GM12878 (cell line): Measurements from ENCODE around the gene CTBP1. TPM values are rescaled to one million over a fixed set of nuclear protein-coding genes. Genes with fewer than 3 reads are reported as not detected.

Experiments
- ATAC-seq: fragments of 200-7000 bp; cut with Tn5 transposase; 3 replicates; pipeline ENCODE4 v1.9.1; 2020; ENCODE audit warnings: mild to moderate bottlenecking, moderate library complexity
- BruUV-seq: library from RNA; stranded (reverse); fragments of 400-500 nt; replicated peaks from 2 replicates; lab custom pipeline; 2021; lab: Mats Ljungman, UMichigan
- CTCF ChIA-PET: fragments of 300-600 bp; sonication (Branson Sonifier 250); formaldehyde crosslinking; extraction: SDS; loops from one replicate; lab custom pipeline; 2021; ENCODE audit warnings: inconsistent platforms; lab: Yijun Ruan, JAX
- POLR2A ChIA-PET: fragments of 350-600 bp; formaldehyde crosslinking; extraction: SDS; loops from one replicate; lab custom pipeline; 2021; ENCODE audit warnings: inconsistent platforms; lab: Charles Lee
- RAD21 ChIA-PET: fragments of 300-600 bp; sonication (Branson Sonifier 250); formaldehyde crosslinking; loops from one replicate; lab custom pipeline; 2023; ENCODE audit warnings: antibody characterized with exemption; ENCODE audit not compliant: unreplicated experiment; lab: Charles Lee
- SMC1A ChIA-PET: fragments of 300-600 bp; sonication (Branson Sonifier 250); formaldehyde crosslinking; loops from one replicate; lab custom pipeline; 2023; ENCODE audit not compliant: unreplicated experiment, uncharacterized antibody; lab: Charles Lee
- DNase-seq: peaks from one replicate; pipeline ENCODE4 v3.0.0-alpha.2; 2011; ENCODE audit warnings: low read depth, low spot score
- FAIRE-seq: peaks from 3 replicates; lab custom pipeline; 2011; peaks lifted over from hg19 to GRCh38; lab: Jason Lieb, UNC
- H2AFZ ChIP-seq: 2 replicates; pipeline ENCODE4 v1.6.0; 2011; ENCODE audit warnings: low read depth, low read length, control low read depth; ENCODE audit not compliant: control insufficient read depth
- H3K27ac ChIP-seq: 2 replicates; pipeline ENCODE4 v1.5.1; 2011; ENCODE audit warnings: control low read depth; ENCODE audit not compliant: control insufficient read depth, insufficient read depth
- H3K27me3 ChIP-seq, 2 experiments: replicated peaks in 1 of 2; 2 replicates each; pipeline versions ENCODE4 v1.6.0 to v1.6.1; 2011; ENCODE audit warnings: low read length in 1 of 2; ENCODE audit not compliant: control insufficient read depth in 2 of 2, insufficient read depth in 2 of 2
- H3K36me3 ChIP-seq, 2 experiments: 2 replicates each; pipeline ENCODE4 v1.5.1; 2011; ENCODE audit warnings: low read length in 1 of 2; ENCODE audit not compliant: control insufficient read depth in 2 of 2, insufficient read depth in 2 of 2
- H3K4me1 ChIP-seq: 2 replicates; pipeline ENCODE4 v1.6.1; 2011; ENCODE audit warnings: mild to moderate bottlenecking, low read length, moderate library complexity, mixed read lengths; ENCODE audit not compliant: control insufficient read depth, insufficient read depth
- H3K4me2 ChIP-seq: 2 replicates; pipeline ENCODE4 v1.6.0; 2011; ENCODE audit warnings: control low read depth; ENCODE audit not compliant: control insufficient read depth, insufficient read depth
- H3K4me3 ChIP-seq: fragments of 200-600 bp; sonication (generic); 2 replicates; pipeline ENCODE4 v1.5.1; 2016
- H3K79me2 ChIP-seq: 2 replicates; pipeline ENCODE4 v1.6.0; 2011; ENCODE audit warnings: low read length; ENCODE audit not compliant: control insufficient read depth, insufficient read depth
- H3K9ac ChIP-seq: 2 replicates; pipeline ENCODE4 v1.8.0; 2011; ENCODE audit warnings: low read length, control low read depth, mixed read lengths; ENCODE audit not compliant: control insufficient read depth, insufficient read depth
- H3K9me3 ChIP-seq: replicated peaks from 3 replicates; pipeline ENCODE4 v1.5.1; 2011; ENCODE audit warnings: mild to moderate bottlenecking, low read length; ENCODE audit not compliant: control insufficient read depth, insufficient read depth
- H4K20me1 ChIP-seq: 2 replicates; pipeline ENCODE4 v1.6.0; 2011; ENCODE audit not compliant: control insufficient read depth, insufficient read depth
- CEBPB ChIP-seq, 2 experiments: fragments of 150-350 bp in 1 of 2; IDR thresholded peaks; 2 replicates each; pipeline ENCODE4 v1.6.1; 2012 to 2014; ENCODE audit warnings: low read depth in 2 of 2, low read length in 2 of 2, borderline replicate concordance in 1 of 2, inconsistent platforms in 1 of 2
- FOXM1 ChIP-seq: IDR thresholded peaks from 2 replicates; pipeline ENCODE4 v1.6.1; 2012; ENCODE audit warnings: low read depth, mild to moderate bottlenecking, inconsistent platforms, low read length, moderate library complexity
- HDAC6 ChIP-seq: fragments of 200-600 bp; sonication (generic); IDR thresholded peaks from one replicate; pipeline ENCODE4 v1.8.0; 2017; ENCODE audit warnings: antibody characterized with exemption; ENCODE audit not compliant: unreplicated experiment
- MYB ChIP-seq: fragments of 150-350 bp; IDR thresholded peaks from 2 replicates; pipeline ENCODE4 v1.6.1; 2014; ENCODE audit warnings: mild to moderate bottlenecking, low read depth, low read length, borderline replicate concordance
- POLR2A ChIP-seq: IDR thresholded peaks from 2 replicates; pipeline ENCODE4 v1.6.1; 2011; ENCODE audit warnings: low read depth, mild to moderate bottlenecking, low read length
- ZNF24 ChIP-seq: fragments of 450-650 bp; IDR thresholded peaks from 2 replicates; pipeline ENCODE4 v1.6.1; 2017; ENCODE audit warnings: antibody characterized with exemption, mild to moderate bottlenecking
- WGBS: methylation state at CpG from one replicate; pipeline ENCODE4 v1.1.6; 2016; ENCODE audit warnings: low lambda C conversion rate; ENCODE audit not compliant: insufficient replicate concordance, insufficient coverage; ENCODE audit errors: missing lambda C conversion rate; 5-methylcytosine and 5-hydroxymethylcytosine counted together
- in situ Hi-C: fragments of 300-500 bp; cut with MboI; formaldehyde crosslinking; loops from 9 replicates; pipeline ENCODE4 v1.14.3; 2018; ENCODE audit warnings: mixed read lengths
- intact Hi-C: fragments of 100-400 bp; cut with micrococcal nuclease; formaldehyde crosslinking; loops from one replicate; pipeline ENCODE4 v1.14.2; 2022; ENCODE audit not compliant: unreplicated experiment
- polyA plus RNA-seq, 11 experiments: library from polyadenylated mRNA; depleted of rRNA in 4 of 11; unstranded in 6 of 11; stranded (reverse) in 5 of 11; fragments of >200 nt; fragmentation: Nextera tagmentation in 4 of 11; fragmentation: Illumina TruSeq in 1 of 11; extraction: Ambion mirVana in 4 of 11; extraction: Trizol in 1 of 11; gene quantifications; 1 replicate in 1 of 11; 2 replicates in 10 of 11; pipeline versions ENCODE4 v1.2.1 to v1.2.3, GENCODE V29; 2011 to 2016; ENCODE audit warnings: inconsistent platforms in 2 of 11, missing spikeins in 2 of 11, low read depth in 1 of 11
- total RNA-seq, 4 experiments: library from RNA; depleted of rRNA in 3 of 4; stranded (reverse); fragments of >200 nt in 3 of 4; fragmentation: Illumina TruSeq in 1 of 4; extraction: Trizol in 1 of 4; gene quantifications; 2 replicates each; pipeline versions ENCODE4 v1.2.1 to v1.2.3, GENCODE V29; 2013 to 2021

Gene CTBP1
- total and polyA plus RNA-seq, 10 of the 15 experiments (the other 5 are each of a cell fraction or from before 2014, with no cell fraction given): 7.4 to 182 (median 63.1) TPM

DNA sequence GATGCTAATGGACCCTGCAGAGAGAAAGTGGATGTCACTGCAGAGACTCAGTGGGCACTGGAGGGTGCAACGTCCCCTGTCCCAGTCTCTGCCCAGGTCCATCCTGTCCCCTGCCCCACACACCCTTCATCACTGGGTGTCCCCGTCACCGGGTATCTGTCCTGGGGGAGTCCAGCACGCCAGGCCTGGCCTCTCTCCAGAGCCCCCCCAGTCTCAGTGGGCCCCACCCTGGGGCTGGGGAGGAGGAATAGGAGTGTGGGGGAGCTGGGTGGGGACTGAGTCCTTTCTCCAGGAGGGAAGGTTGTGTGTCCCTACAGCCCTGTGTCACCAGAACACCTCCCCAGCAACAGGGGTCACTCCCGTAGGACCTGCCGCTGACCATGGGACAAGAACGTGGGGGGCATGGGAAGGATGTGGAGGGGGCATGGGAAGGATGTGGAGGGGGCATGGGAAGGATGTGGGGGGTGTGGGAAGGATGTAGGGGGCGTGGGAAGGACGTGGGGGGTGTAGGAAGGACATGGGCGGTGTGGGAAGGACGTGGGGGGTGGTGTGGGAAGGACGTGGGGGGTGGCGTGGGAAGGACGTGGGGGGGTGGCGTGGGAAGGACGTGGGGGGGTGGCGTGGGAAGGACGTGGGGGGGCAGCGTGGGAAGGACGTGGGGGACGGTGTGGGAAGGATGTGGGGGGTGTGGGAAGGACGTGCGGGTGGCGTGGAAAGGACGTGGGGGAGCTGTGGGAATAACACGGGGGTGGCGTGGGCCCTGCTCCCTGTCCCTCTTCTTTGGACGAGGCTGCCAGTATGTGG lies 55.5 kb downstream of the CTBP1 start:
- H3K27ac ChIP-seq: no peak overlapping the region
- intact Hi-C loops: no loop called here
- ATAC-seq: peak; percentile 14
- RAD21 ChIA-PET: interaction anchor here (1.4 kb wide), 1 partner anchor 26 kb away, joined by 3 read pairs; no protein-coding TSS in a partner anchor
- POLR2A ChIA-PET: no interaction called here
- WGBS: 51% methylated on average over 9 of the region's 28 CpGs
- H3K79me2 ChIP-seq: no peaks in the 10 kb centered on the region
- CTCF ChIA-PET: no interaction called here
- SMC1A ChIA-PET: no interaction called here
- H4K20me1 ChIP-seq: no peaks in the 10 kb centered on the region
- H3K4me3 ChIP-seq: no peak overlapping the region
- H3K9ac ChIP-seq: no peak overlapping the region
- FAIRE-seq: no peak
- no peak overlapping the region for H2AFZ ChIP-seq
- no peak for DNase-seq
- peaks cover 4% of the 10 kb centered on the region; the same call in 2 of the 3 replicates for H3K9me3 ChIP-seq
- H3K27me3 ChIP-seq: no peaks in the 10 kb centered on the region
- no peak overlapping the region for H3K4me2 ChIP-seq
- BruUV-seq: no TSS peak
- no peaks in the 10 kb centered on the region for H3K36me3 ChIP-seq
- in situ Hi-C loops: no loop called here
- peak; percentile 1; the same call in 1 of the 2 replicates for TF ChIP-seq POLR2A
- TF ChIP-seq FOXM1: no peak
- TF ChIP-seq ZNF24: no peak
- no peaks in the 10 kb centered on the region for H3K4me1 ChIP-seq

DNA sequence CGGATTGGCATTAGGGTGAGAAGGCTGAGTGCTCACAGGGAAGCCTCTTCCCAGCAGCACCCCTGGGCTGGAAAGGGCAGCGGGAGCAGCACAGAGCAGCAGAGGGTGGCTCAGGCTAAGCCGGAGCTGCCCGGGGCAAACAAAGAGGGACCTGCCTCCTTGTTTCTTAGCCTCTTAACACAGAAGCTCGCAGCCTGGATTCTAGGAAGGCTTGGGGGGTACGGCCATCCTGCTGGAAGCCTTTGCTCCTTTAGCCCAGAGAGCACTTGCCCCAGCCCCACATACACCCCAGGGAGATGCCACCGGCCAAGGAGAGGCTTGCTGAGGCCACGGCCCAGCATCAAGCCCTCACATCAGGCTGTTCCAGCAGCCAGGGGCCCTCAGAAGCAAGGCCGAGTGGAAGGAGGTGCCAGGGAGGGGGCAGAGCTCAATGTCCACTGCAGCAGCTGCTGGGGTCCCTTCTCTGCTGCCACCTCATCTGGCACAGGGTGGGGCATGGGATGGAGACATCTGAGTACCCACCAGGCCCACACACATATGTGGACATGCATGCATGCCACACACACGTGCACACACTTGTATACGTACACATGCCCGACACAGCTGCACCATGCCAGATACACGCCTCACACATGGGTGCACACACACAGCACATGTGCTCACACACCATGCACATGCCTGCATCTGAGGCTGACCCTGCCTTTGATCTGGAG lies 56.3 kb downstream of the CTBP1 start:
- Histone ChIP-seq H3K4me1 (no peaks in the 10 kb centered on the region), H3K9me3 (peaks cover 4% of the 10 kb centered on the region; the same call in 2 of the 3 replicates), H2AFZ (no peak overlapping the region), H3K4me3 (no peak overlapping the region), H4K20me1 (no peaks in the 10 kb centered on the region), H3K4me2 (no peak overlapping the region), H3K9ac (no peak overlapping the region), H3K27ac (no peak overlapping the region), H3K36me3 (no peaks in the 10 kb centered on the region), H3K79me2 (no peaks in the 10 kb centered on the region), H3K27me3 (no peaks in the 10 kb centered on the region)
- SMC1A ChIA-PET: no interaction called here
- no peak for FAIRE-seq
- in situ Hi-C loops (no loop called here), intact Hi-C loops (no loop called here)
- ATAC-seq: peak; percentile 20; the same call in 2 of the 3 replicates
- no TSS peak for BruUV-seq
- CTCF ChIA-PET: interaction anchor here (1.2 to 2.4 kb wide), 3 partner anchors 8 to 62 kb away, joined by 3 to 5 read pairs (median 4); no protein-coding TSS in a partner anchor
- no peak for DNase-seq
- POLR2A ChIA-PET: no interaction called here
- RAD21 ChIA-PET: interaction anchor here (1.4 kb wide), 1 partner anchor 25 kb away, joined by 3 read pairs; no protein-coding TSS in a partner anchor
- 75% methylated on average over 13 of the region's 13 CpGs for WGBS
- TF ChIP-seq CEBPB (IDR thresholded peaks at IDR 0.05; ENCODE audit: borderline replicate concordance in 1 of 2, low read depth in 2 of 2, low read length in 2 of 2) (no peak), POLR2A (peak; percentile 51), MYB (no peak), HDAC6 (no peak)
